Skeletal muscle satellite cell (primary cell): ENCODE measurements around the gene BNIPL.

Experiments used
- H3K27me3 ChIP-seq: 2 replicates; pipeline ENCODE4 v1.7.0; 2013; ENCODE audit warnings: low read length; ENCODE audit not compliant: control insufficient read depth, insufficient read depth
- H3K36me3 ChIP-seq: 2 replicates; pipeline ENCODE4 v1.7.0; 2013; ENCODE audit warnings: mild to moderate bottlenecking, control low read depth, low read length; ENCODE audit not compliant: insufficient read depth
- H3K4me1 ChIP-seq: 2 replicates; pipeline ENCODE4 v1.7.0; 2013; ENCODE audit warnings: low read length; ENCODE audit not compliant: control insufficient read depth, insufficient read depth
- H3K4me2 ChIP-seq: 2 replicates; pipeline ENCODE4 v1.7.0; 2013; ENCODE audit warnings: mild to moderate bottlenecking, low read length
- H3K4me3 ChIP-seq: 2 replicates; pipeline ENCODE4 v1.7.0; 2013; ENCODE audit warnings: low read length
- H3K9ac ChIP-seq: 2 replicates; pipeline ENCODE4 v1.7.0; 2013; ENCODE audit warnings: mild to moderate bottlenecking, low read depth, low read length, moderate library complexity
- H3K9me3 ChIP-seq: replicated peaks from 2 replicates; pipeline ENCODE4 v1.7.0; 2013; ENCODE audit warnings: mild to moderate bottlenecking, control low read depth, low read length

The BNIPL gene

DNA sequence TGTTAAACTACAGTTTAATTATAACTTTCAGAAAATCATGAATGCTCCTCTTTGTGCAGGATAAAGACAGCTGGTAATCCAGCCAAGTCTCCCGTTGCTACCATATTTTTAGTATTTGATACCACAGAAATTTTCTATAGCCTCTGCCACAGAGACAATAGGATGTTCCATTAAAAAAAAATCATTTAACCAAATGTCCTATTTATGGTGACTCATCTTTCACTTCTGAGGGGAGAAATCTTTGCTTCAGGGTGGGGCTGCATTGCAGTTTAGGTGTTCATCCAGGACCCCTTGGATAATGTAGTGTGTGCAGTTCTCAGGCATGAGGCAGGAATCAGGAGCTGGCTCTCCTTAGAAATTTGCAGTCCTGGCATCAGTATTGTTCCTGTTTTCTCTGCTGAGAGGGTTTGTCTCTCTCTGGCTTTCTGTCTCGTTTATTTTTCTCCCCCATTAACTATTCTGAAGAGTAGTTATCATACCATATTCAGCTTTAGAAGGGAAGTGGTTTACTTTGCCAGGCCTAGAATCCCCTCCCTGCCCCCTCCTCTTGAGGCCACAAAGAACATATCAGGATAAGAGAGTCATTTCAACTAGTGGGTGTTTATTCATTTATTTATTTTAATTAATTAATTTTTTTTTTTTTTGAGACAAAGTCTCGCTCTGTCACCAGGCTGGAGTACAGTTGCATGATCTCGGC, 25.1 kb upstream of the BNIPL start:
- H3K4me3 ChIP-seq = no peak overlapping the region
- no peak overlapping the region for H3K9ac ChIP-seq
- no peaks in the 10 kb centered on the region for H3K27me3 ChIP-seq
- H3K36me3 ChIP-seq = no peaks in the 10 kb centered on the region
- no peaks in the 10 kb centered on the region for H3K9me3 ChIP-seq
- H3K4me2 ChIP-seq = no peak overlapping the region
- peaks cover 31% of the 10 kb centered on the region for H3K4me1 ChIP-seq

DNA sequence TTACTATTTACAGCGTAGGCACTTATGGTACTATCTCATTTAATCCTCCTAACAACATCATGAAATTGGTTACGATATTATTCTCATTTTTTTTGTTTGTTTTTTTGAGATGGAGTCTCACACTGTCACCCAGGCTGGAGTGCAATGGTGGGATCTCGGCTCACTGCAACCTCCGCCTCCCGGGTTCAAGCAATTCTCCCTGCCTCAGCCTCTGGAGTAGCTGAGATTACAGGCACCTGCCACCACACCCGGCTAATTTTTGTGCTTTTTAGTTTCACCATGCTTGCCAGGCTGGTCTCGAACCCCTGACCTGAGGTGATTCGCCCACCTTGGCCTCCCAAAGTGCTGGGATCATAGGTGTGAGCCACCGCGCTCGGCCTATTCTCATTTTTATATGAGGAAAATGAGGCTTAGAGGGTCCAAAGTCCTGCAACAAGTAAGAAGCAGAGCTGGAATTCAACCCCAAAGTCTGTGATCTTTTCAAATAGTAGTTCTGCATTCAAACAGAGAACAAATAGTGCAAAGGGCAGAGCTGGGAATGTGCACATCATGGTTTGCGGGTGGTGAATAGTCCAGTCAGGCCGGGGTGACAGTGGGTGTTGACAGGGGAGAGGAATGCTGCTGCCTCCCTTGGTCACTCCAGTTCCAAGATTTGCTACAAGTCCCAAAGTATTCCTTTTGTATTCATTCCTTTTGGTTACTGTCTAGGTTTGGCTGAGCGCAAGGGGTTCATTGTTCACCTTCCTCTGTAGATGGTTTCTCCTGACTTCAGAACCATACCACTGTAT, 23.5 kb upstream of the BNIPL start:
- Histone ChIP-seq H3K4me1 (peaks cover 19% of the 10 kb centered on the region), H3K4me2 (no peak overlapping the region), H3K9me3 (no peaks in the 10 kb centered on the region), H3K36me3 (no peaks in the 10 kb centered on the region), H3K27me3 (no peaks in the 10 kb centered on the region), H3K9ac (no peak overlapping the region), H3K4me3 (no peak overlapping the region)

- H3K27me3 ChIP-seq = no peaks in the 10 kb centered on the region
- peaks cover 17% of the 10 kb centered on the region for H3K4me1 ChIP-seq
- H3K36me3 ChIP-seq = no peaks in the 10 kb centered on the region
Measured at GRCh38 chr1:151013518-151013917, 22.9 kb upstream of the BNIPL start.

DNA sequence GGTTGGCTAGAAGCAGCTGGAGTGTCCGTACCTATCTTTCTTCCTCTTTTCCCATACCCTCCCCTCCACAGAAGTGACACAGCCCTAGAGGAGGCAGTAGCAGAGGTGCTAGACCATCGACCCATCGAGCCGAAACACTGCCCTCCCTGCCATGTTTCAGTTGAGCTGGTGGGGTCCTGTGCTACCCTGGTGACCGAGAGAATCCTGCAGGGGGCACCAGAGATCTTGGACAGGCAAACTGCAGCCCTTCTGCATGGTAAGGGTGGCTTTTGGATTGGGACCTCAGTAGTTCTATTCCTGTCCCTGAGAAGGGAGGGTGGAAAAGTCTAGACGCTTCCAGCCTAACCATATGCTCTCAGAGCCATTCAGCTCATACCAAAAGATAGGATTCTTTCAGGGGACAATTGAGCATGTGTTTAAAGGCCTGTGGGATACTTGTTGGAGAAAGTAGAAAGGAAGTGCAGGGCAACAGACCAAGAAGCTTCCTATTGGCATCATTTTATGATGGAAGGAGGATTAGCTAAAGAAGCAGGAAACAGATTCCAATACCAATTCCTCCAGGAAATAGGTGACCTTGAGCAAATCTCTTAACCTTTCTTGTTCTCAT, 11.7 kb upstream of the BNIPL start:
- H3K4me1 ChIP-seq = peaks cover 6% of the 10 kb centered on the region
- H3K36me3 ChIP-seq = peaks cover 10% of the 10 kb centered on the region
- H3K27me3 ChIP-seq = no peaks in the 10 kb centered on the region
- no peak overlapping the region for H3K4me2 ChIP-seq
- H3K9ac ChIP-seq = no peak overlapping the region
- H3K4me3 ChIP-seq = no peak overlapping the region
- H3K9me3 ChIP-seq = no peaks in the 10 kb centered on the region

More at GRCh38 chr1:151013518-151013917, 22.9 kb upstream of the BNIPL start:
- no peaks in the 10 kb centered on the region for H3K9me3 ChIP-seq
- H3K4me3 ChIP-seq = no peak overlapping the region
- no peak overlapping the region for H3K4me2 ChIP-seq
- H3K9ac ChIP-seq = no peak overlapping the region

- no peak overlapping the region for H3K9ac ChIP-seq
- H3K4me2 ChIP-seq = no peak overlapping the region
- no peak overlapping the region for H3K4me3 ChIP-seq
- H3K27me3 ChIP-seq = no peaks in the 10 kb centered on the region
- peaks cover 6% of the 10 kb centered on the region for H3K4me1 ChIP-seq
- no peaks in the 10 kb centered on the region for H3K9me3 ChIP-seq
- H3K36me3 ChIP-seq = peaks cover 14% of the 10 kb centered on the region
Measured at GRCh38 chr1:151026460-151026859, 9.9 kb upstream of the BNIPL start.

DNA sequence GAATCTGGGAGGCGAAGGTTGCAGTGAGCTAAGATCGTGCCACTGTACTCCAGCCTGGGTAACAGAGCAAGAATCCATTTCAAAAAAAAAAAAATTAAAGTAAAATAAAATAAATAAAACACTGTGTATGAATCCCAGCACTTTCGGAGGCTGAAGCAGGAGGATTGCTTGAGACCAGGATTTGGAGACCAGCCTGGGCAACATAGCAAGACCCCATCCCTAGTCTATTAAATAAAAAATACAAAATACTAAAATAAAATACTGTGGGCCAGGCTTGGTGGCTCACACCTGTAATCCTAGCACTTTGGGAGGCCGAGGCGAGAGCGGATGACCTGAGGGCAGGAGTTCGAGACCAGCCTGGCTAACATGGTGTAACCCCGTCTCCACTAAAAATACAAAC, 4.2 kb upstream of the BNIPL start:
- Histone ChIP-seq H3K4me2 (no peak overlapping the region), H3K36me3 (peaks cover 28% of the 10 kb centered on the region)

GRCh38 chr1:151035167-151035566, 1.2 kb upstream of the BNIPL start:
- Histone ChIP-seq H3K9me3 (no peaks in the 10 kb centered on the region), H3K4me1 (no peaks in the 10 kb centered on the region), H3K9ac (no peak overlapping the region), H3K4me3 (no peak overlapping the region), H3K36me3 (peaks cover 21% of the 10 kb centered on the region), H3K27me3 (no peaks in the 10 kb centered on the region), H3K4me2 (no peak overlapping the region)

More for the DNA sequence above, 4.2 kb upstream of the BNIPL start:
- Histone ChIP-seq H3K9me3 (no peaks in the 10 kb centered on the region), H3K4me3 (no peak overlapping the region), H3K27me3 (no peaks in the 10 kb centered on the region), H3K4me1 (no peaks in the 10 kb centered on the region), H3K9ac (no peak overlapping the region)

- Histone ChIP-seq H3K4me1 (no peaks in the 10 kb centered on the region), H3K4me3 (no peak overlapping the region), H3K9me3 (no peaks in the 10 kb centered on the region), H3K27me3 (no peaks in the 10 kb centered on the region), H3K4me2 (no peak overlapping the region), H3K9ac (no peak overlapping the region), H3K36me3 (peaks cover 16% of the 10 kb centered on the region)
Measured at GRCh38 chr1:151037032-151037431, 646 bp downstream of the BNIPL start.

- H3K4me3 ChIP-seq = no peak overlapping the region
- no peaks in the 10 kb centered on the region for H3K4me1 ChIP-seq
- H3K9ac ChIP-seq = no peak overlapping the region
- H3K9me3 ChIP-seq = no peaks in the 10 kb centered on the region
- H3K27me3 ChIP-seq = no peaks in the 10 kb centered on the region
- H3K36me3 ChIP-seq = peaks cover 7% of the 10 kb centered on the region
- no peak overlapping the region for H3K4me2 ChIP-seq
Measured at GRCh38 chr1:151039521-151039920, 3.1 kb downstream of the BNIPL start.

DNA sequence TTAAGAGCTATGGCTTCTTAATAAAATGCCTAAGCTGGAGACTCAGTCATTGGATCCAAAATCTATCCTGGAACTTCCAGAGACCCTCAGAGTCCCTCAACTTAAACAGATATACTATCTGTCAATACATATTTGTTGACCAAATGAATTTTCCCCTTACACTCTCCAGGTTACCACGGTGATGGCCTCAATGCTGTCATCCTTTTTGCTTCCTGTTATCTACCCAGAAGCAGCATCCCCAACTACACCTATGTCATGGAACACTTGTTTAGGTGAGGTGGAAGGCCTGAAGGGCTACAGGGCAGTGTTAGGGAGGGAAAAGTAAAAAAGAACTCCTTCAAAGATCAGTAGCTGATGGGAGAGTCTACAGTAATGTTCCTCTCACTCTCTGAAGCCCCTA, 6.8 kb downstream of the BNIPL start:
- no peaks in the 10 kb centered on the region for H3K9me3 ChIP-seq
- H3K4me3 ChIP-seq = no peak overlapping the region
- H3K4me2 ChIP-seq = no peak overlapping the region
- H3K4me1 ChIP-seq = peaks cover 8% of the 10 kb centered on the region
- no peaks in the 10 kb centered on the region for H3K36me3 ChIP-seq
- H3K9ac ChIP-seq = no peak overlapping the region
- no peaks in the 10 kb centered on the region for H3K27me3 ChIP-seq

- peaks cover 16% of the 10 kb centered on the region for H3K4me1 ChIP-seq
- H3K27me3 ChIP-seq = no peaks in the 10 kb centered on the region
- H3K9me3 ChIP-seq = no peaks in the 10 kb centered on the region
- peaks cover 21% of the 10 kb centered on the region for H3K36me3 ChIP-seq
- peak within 1 kb of the TSS; percentile 84 for H3K4me3 ChIP-seq
- H3K4me2 ChIP-seq = peak within 1 kb of the TSS; percentile 100
- H3K9ac ChIP-seq = peak within 1 kb of the TSS; percentile 88
Measured at GRCh38 chr1:151047591-151047924, 11.2 kb downstream of the BNIPL start, which contains the start of gene C1orf56. C1orf56 (plus strand) TSS chr1:151047751; CDS start chr1:151047848, 97 bp downstream.
